HG03575 (cell line): ENCODE measurements around the gene ZYX.
A peak's percentile ranks its signal among the peaks of the same experiment; 100 is the strongest.

ENCODE experiments used
- ATAC-seq: cut with Tn5 transposase; IDR thresholded peaks from one replicate; pipeline ENCODE4 v1.9.1; 2021; ENCODE audit not compliant: unreplicated experiment, insufficient number of reproducible peaks, low FRiP score; ENCODE audit errors: extremely low read depth

The ZYX gene

DNA sequence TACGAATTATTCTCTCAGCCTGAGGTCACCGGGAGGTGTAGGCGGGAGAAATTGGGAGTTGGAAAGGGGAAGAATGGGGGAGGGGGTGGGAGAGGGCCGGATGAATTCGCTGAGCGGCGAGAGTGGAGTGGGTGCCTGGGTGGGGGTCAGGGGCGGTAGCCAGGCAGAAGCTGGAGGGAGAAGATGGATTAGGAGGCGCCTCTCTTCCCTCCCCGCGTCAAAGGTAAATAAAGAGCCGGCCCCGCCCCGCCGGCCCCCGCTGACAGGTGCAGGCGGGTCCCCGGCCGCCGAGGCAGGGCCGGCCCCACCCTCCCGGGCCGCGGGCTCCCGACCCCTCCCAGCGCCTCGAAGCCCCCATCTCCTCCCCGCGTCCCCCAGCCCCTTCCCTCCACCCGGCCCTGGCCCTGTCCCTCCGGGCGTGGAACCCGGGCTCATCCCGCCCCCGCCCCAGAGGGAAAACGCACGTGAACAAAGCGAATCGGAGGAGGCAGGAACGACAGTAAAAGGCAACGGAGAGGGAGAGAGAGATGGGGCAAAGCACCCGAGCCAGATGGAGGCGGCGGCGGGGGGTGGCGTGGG, 19.5 kb upstream of the ZYX start:
- ATAC-seq: no peak

DNA sequence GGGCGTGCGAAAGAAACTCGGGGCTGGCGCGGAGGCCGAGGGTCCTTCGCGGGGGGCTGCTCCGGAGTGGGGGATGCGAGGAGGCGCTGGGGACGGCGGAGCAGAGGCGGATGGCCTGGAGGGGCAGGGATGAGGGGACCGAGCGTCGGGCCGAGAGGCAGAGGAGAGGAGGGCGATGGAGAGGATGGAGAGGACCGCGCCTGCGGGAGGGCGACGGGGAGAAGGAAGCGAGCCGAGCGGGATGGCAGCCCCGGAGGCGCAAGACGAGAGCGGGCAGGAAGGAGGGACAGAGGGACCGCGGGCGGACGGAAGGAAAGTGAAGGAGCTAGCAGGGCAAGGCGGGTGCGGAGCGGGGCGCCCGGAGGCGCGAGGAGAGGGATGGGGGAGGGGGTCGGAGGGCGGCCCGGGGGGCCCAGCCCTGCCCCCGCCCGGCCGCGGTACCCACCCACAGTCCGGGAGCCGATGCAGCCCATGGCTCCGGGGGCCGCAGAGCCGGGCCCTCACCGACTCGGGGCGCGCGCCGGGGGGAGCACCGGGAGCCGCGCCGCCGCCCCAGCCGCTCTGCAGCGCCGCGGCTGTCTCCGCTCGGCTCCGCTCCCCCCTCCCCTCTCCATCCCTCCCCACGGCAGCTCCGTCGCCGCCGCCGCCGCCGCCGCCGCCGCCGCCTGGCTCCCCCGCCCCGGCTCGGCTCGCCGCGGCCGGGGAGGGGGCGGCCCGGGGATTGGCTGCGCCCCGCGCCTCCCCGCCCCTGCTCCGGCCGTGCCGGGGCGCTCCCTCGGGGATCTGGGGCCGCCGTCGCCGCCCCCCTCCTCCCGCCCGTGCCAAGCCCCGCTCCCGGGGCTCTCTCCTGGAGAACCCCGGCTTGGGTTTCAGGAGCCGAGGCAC, 18.8 kb upstream of the ZYX start, which contains the start of gene FAM131B:
Gene FAM131B (minus strand): TSS at position 583 of the 885 bp plus-strand sequence. CDS start 110 bp downstream, at position 473.
- ATAC-seq: no peak

DNA sequence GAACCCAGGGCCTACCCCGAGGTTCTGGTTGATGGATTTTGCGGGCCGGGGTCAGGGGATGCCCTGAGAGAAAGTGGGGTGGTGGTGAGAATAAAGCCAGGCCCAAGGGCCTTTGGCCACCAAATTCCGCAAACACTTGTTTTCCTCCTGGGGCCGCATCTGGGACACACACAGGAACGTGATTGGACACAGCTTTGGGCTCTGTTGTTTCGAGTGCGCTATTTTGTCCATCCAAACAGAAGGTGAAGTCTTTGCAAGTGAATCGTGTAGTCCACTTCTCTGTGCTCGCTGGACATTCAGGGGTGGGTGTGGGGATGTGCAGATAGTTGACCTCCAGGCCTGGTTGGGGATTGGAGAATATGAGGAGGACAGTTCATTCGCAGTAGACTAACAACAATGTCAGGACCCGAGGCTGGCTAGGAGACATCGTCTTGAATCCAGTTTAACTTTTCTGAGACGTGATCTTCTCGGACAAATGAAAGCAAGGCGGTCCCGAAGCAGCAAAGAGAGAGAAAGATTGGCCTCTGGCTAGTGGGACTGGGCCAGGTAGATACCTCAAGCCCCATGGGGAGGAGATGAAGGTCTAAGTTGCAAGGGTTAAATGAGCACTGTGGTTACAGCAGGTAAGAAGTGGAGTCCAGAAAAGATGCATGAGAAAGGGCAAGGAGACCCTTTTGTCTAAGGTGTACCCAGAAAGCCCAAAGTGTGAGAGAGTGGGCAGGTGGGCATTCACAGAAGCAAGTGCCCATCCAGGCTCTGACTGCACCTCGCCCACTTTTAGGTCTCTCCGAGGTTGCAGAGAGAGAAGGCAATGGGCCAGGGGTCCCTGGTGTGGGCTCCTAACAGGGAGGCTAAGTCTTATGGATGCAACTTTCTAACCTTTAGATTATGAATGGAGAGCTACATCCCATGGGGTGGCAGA, 17.9 kb upstream of the ZYX start:
- no peak for ATAC-seq

DNA sequence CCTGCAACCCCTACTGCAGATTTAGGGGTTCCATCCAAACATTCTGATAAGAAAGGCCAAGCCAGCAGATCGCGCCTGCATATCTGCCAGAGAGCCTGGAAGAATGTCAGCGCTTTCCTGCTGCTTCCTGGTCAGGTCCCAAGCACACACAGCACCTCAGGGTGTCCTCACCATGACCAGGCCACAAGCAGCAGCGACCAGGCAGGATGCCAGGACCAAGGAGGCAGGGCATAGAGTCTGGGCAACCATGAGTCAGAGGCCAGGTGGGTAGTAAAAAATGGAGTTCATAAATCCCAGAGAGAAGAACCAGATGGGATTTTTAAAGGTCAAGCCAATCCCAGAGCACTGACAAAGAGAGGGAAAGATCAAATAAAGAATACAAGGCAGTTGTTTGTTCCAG, 13.2 kb upstream of the ZYX start:
- ATAC-seq: no peak

DNA sequence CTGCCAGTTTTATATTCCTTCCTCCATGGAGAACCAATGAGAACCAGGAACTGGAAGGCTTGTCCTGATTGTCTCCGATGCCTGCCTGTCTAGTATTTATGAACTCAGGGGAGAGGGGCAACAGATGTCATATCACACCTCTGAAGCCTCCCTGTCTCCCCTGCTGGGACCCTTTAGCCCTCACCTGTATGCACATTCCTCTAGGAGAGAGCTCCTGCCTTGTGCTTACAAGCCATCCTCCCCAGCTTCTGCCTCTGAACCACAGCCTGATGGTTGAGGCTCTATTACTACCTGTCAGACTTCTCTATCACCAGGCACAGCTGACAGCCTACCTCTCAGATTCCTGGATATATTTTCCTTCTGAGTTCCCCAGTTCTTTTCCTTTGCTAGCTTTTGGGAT, 12.8 kb upstream of the ZYX start:
- ATAC-seq: no peak

DNA sequence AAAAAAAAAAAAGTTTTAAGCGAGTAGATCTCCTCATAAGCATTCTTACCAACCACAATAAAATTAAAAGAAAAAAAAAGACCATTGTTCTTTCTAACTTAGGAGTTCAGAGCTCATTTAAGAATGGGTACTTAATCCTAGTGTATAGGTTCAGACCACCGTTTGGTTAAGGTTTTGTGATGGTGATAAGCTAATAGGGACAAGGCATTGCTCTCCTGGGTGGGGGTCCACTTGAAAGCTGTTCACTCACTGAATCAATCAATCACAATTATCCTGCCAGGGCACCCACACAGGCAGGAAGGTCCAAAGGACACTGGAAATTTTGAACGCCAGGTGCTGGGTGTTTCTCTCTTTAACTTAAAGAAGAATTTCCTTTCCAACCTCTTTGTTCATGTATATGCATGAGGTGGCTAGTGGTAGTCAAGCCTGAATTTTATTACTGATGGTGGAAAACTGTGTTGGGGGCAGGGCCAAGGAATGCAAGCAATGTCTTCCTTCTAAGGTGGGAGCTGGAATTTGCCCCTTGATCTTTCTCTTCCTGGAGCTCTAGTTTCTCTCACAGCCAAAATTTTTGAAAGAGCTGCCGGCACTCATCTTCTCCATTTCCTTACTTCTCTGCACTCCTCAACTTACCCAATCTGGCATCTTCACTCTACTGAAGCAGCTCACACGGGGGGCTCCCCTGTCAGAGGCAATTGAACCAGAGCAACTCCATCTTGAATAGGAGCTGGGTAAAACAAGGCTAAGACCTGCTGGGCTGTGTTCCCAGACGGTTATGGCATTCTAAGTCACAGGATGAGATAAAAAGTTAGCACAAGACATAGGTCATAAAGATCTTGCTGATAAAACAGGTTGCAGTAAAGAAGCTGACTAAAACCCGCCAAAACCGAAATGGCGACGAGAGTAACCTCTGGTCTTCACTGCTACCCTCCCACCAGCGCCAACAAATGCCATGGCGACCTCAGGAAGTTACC, 11.2 kb upstream of the ZYX start:
- ATAC-seq: no peak

DNA sequence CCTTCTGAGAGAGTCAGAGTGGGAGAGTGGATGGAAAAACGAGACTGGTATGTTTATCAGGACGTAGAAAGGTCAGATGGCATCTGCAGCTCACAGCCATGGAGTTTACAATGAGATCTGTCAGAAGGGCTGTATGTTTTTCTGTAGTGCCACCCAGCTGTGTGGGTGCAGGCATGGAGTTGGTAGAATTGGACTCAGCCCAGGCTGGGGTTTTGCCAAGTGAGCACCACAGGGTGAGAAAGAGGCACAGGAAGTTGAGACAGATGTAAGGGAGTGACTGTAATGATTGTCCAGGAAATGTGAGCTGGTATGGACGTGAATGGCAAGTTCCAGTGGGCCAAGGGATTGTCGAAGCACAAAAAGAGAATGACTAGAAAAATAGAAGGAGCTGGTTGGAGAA, 9.1 kb upstream of the ZYX start:
- no peak for ATAC-seq

DNA sequence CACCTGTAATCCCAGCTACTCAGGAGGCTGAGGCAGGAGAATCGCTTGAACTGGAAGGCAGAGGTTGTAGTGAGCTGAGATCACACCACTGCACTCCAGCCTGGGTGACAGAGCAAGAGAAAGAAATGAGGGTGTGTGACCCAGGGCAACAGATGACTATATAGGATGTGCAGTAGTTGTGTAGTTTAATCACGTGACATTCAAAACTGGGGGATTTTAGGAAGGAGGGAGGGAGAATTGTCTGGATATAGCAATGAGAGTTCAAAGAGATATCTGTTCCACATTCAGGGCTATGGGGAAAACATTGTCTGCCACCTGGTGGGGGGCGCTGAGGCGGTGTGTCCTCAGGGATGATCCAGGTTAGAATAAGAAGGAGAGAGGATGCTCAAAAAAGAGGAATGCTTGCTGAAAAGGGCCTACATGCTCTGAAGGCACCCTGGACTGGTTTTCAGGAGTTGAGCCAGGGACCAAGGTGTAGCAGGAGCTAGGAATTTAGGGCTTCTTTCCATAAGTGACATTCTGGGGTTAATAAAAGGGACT, 7.8 kb upstream of the ZYX start:
- ATAC-seq: no peak

DNA sequence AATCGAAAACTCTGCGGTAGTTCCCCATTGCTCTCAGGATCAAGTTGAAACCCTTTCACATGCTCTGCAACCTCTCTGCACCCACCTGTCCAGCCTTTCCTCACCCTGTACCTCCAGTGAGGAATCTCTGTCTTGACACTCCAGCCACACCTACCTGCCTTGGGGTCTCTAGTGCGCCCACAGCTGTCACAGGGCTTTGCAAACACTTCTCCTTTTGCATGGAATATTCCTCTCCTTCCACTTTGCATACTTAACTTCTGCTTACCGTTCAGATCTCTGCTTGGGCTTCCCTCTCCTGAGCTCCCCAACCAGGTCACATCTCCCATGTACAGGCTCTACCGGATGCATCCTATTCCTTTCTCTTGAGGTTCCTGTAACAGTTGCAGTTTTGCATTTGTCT, 6.6 kb upstream of the ZYX start:
- no peak for ATAC-seq

DNA sequence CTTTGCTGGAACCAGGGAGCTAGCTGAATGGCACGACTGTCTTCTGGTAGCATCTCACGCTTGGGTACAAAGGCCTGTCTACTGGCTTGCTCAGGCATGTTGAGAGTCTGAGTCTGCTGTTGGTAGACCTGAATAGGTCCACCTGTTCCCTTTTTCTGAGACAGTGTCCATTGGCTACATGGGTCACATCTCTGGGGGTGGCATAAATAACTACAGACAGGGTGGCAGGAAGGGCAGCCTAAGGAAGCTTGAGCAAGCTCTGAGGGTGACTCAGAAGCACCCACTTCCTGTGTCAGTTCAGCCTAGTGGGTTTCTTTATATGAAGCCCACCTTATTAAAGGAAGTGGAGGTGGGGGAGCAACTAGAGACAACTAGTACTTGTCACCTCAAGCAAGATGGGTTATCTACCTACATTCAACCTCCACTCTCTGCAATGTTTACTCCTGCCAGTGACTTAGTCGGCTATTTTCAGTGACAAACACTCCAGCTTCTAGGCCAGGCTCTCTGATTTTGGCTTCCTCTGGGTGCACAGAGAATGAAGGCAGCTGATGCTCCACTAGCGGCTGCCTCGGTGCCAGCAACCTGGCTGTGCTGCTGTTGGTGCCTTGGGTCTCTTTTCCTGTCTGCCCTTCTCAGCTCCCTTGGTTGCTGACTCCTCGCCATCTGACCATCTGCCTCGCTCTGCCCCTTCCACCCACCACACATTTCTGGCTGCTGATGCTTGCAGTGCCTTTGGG, 5.7 kb upstream of the ZYX start:
- ATAC-seq: no peak

DNA sequence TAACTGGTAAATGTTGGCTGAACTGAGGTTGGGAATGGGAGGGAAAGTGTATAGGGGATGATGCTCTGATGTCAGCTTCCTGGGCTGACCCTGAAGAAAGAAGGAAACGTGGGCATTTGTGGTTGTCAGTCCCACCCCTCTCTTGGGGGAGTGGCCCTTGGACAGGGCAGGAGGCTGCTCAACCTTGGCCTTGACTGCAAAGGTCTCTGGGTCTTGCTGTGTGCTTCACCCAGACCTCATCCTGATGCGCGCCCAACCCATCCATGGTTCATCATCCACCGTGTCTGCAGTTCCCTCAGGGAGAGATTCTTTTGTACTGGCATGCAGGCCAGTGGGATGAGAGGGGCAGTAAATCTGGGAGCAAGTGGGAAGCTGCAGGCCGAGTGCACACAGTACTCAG, 4.7 kb upstream of the ZYX start:
- ATAC-seq: no peak

DNA sequence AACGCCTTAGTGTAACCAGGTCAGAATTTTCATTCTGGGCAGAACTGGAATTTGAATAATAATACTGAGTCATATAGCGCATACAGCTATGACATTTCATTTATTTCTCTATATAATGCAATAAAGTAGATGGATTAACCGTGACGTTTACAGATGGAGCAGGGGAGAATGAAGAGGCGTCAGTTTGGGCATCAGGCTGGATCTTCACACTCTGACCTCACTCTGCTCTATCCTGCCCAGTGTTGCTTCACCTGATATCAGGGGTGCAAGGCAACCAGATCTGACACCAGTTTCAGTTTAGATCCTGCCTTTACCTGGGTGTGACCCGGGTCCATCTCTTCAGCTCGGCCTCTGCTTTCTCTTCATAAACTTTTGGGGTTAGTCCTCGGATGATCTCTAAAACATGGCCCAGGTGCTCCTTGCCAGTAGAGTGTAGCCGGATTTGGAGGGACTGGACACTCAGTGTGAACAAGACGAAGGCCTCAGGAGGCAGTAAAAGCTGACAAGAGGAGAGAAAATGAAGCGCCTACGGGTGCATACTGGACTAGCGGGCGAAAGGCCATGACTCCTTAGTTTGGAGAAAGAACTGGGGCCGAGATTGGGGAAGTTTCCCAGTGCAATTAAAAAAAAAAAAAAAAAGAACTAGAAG, 1.4 kb upstream of the ZYX start:
- ATAC-seq: peak; percentile 4

DNA sequence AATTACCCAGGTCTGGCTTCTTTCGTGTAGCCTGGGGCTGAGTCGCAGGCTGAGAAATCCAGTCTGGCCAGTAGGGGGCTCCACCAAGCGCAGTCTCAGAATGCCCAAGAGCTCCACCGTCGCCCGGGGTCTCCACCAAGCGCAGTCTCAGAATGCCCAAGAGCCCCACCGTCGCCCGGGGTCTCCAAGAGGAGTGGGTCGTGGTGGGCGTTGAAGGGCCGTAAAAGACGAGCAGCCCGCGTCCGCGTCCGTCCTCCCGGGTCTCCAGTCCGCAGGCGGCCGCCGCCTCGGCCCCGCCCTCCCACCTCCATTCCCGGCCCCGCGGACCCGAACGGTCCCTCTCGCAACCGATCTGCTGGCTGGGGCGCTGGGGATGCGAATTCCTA, 892 bp upstream of the ZYX start:
- ATAC-seq: peak; percentile 30

DNA sequence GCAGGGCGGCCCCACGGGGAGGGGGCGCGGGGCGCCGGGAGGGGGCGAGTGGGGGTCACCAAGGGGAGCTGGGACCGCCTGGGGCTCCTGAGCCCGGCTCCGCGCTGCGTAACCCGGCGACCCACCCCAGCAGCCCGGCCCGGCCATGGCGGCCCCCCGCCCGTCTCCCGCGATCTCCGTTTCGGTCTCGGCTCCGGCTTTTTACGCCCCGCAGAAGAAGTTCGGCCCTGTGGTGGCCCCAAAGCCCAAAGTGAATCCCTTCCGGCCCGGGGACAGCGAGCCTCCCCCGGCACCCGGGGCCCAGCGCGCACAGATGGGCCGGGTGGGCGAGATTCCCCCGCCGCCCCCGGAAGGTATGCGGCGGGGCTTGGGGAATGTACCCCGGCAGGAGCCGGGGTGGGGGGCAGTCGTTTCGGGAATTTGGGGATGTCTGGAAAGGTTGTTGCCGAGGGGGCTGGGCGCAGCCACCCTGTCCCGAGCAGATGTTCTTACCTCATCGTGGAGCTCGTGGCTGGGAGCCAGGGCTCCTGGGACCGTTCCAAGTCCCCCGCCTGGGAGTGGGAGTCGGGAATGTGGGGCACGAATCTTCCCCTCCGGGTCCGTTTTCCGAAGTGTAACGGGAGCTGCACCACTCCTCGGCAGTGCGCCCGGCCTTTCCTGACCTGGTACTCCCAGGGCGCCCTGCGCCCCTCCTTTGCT, 431 bp downstream of the ZYX start:
- ATAC-seq: peak; percentile 6

DNA sequence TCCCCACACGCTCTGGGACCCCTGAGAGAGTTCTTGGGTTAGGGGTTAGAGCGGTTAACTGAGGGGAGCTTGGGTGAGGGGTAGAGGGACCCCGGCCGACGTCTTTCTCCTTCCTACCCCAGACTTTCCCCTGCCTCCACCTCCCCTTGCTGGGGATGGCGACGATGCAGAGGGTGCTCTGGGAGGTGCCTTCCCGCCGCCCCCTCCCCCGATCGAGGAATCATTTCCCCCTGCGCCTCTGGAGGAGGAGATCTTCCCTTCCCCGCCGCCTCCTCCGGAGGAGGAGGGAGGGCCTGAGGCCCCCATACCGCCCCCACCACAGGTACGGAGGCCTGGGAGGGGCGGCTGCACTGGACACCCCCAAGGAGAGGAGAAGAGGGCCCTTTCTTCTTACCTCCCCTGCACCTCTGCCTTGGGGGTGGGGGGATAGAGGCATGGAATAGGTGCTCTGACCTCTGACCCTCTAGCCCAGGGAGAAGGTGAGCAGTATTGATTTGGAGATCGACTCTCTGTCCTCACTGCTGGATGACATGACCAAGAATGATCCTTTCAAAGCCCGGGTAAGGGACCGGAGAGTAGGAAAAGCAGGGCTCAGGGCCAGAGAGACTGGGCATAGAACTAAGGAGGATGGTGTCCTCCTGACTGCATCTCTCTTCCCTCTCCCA, 1.1 kb downstream of the ZYX start:
- no peak for ATAC-seq
